Measurements from ENCODE around the gene MRPL58.
"Not testable (repeated sequence)": the region's sequence is repeated elsewhere in the genome, so short reads cannot be mapped to it uniquely, and the experiment has no call there.

MRPL58 gene

GRCh38 chr17:74979408-74980146 is 32.9 kb upstream of the MRPL58 start:
- Histone ChIP-seq H3F3A (ENCODE audit: insufficient read depth) (no peaks in the 10 kb centered on the region), H3K9me2 (replicated peaks; ENCODE audit: insufficient read depth, low read length) (no peaks in the 10 kb centered on the region), H3K4me2 (ENCODE audit: low read depth, low read length, poor library complexity, severe bottlenecking) (no peak overlapping the region), H3K9me3 (ENCODE audit: insufficient read depth, low read length) (no peaks in the 10 kb centered on the region), H3K9ac (ENCODE audit: low read length) (no peak overlapping the region), H2AFZ (ENCODE audit: low read depth, low read length, severe bottlenecking) (no peak overlapping the region), H3K36me3 (ENCODE audit: low read length) (no peaks in the 10 kb centered on the region), H3K27ac (ENCODE audit: low read depth, low read length) (no peak overlapping the region), H4K20me1 (ENCODE audit: low read depth, low read length) (no peaks in the 10 kb centered on the region), H3K79me2 (ENCODE audit: insufficient read depth, low read length) (no peaks in the 10 kb centered on the region), H3K4me3 (ENCODE audit: insufficient read depth, low read length, poor library complexity, severe bottlenecking) (no peak overlapping the region), H3K27me3 (ENCODE audit: low read length) (no peaks in the 10 kb centered on the region)
- TF ChIP-seq EZH2phosphoT487 (conservative IDR thresholded peaks at IDR 0.05; ENCODE audit: low read length) = no peak
- TF ChIP-seq, protein P1, sequence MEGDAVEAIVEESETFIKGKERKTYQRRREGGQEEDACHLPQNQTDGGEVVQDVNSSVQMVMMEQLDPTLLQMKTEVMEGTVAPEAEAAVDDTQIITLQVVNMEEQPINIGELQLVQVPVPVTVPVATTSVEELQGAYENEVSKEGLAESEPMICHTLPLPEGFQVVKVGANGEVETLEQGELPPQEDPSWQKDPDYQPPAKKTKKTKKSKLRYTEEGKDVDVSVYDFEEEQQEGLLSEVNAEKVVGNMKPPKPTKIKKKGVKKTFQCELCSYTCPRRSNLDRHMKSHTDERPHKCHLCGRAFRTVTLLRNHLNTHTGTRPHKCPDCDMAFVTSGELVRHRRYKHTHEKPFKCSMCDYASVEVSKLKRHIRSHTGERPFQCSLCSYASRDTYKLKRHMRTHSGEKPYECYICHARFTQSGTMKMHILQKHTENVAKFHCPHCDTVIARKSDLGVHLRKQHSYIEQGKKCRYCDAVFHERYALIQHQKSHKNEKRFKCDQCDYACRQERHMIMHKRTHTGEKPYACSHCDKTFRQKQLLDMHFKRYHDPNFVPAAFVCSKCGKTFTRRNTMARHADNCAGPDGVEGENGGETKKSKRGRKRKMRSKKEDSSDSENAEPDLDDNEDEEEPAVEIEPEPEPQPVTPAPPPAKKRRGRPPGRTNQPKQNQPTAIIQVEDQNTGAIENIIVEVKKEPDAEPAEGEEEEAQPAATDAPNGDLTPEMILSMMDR (IDR thresholded peaks at IDR 0.05; ENCODE audit: insufficient read depth, low read length, poor library complexity, severe bottlenecking) = no peak

DNA sequence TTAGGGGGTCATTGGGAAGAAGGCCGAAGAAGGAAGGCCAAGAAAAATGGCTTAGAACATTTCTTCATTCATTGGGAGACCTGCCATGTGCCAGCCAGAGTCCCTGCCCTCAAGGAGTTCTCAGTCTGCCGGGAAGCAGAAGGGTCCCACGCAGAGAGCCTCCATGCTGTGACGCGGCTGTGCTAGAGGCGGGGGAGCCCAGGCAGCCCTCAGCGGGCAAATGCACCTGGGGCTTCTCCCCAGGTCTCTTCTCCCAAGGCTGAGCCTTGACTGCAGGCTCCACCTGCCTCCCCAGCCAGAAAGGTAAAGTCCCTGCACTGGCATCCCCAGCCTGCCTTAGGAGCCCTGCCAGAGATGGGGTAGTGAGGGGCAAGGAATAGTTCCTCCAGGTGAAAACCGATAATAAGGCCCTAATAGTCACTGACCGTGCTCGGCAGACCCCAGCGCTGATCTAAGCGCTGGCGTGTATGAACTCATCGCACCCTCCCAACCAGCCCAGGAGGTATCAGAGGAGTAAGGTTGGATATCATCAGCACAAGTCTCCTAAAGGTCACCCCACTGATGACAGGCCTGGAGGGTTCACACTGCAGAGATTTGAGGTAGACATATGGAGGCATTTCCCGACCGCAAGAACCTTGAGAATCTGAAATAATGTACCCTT is 31.0 kb upstream of the MRPL58 start:
- no peak overlapping the region for H3K27ac ChIP-seq (ENCODE audit: low read depth, low read length)
- H3K4me2 ChIP-seq (ENCODE audit: low read depth, low read length, poor library complexity, severe bottlenecking) = peak overlapping the region; percentile 42
- no peak for TF ChIP-seq EZH2phosphoT487 (conservative IDR thresholded peaks at IDR 0.05; ENCODE audit: low read length)
- TF ChIP-seq, protein P1 (IDR thresholded peaks at IDR 0.05; ENCODE audit: insufficient read depth, low read length, poor library complexity, severe bottlenecking) = no peak
- H3F3A ChIP-seq (ENCODE audit: insufficient read depth) = no peaks in the 10 kb centered on the region
- H3K9me2 ChIP-seq (replicated peaks; ENCODE audit: insufficient read depth, low read length) = no peaks in the 10 kb centered on the region
- H3K27me3 ChIP-seq (ENCODE audit: low read length) = no peaks in the 10 kb centered on the region
- no peaks in the 10 kb centered on the region for H4K20me1 ChIP-seq (ENCODE audit: low read depth, low read length)
- H3K79me2 ChIP-seq (ENCODE audit: insufficient read depth, low read length) = no peaks in the 10 kb centered on the region
- H3K4me3 ChIP-seq (ENCODE audit: insufficient read depth, low read length, poor library complexity, severe bottlenecking) = peak overlapping the region; percentile 26
- H3K9me3 ChIP-seq (ENCODE audit: insufficient read depth, low read length) = no peaks in the 10 kb centered on the region
- peak overlapping the region; percentile 15 for H2AFZ ChIP-seq (ENCODE audit: low read depth, low read length, severe bottlenecking)
- H3K9ac ChIP-seq (ENCODE audit: low read length) = peak overlapping the region; percentile 39
- no peaks in the 10 kb centered on the region for H3K36me3 ChIP-seq (ENCODE audit: low read length)

- H3K4me2 ChIP-seq (ENCODE audit: low read depth, low read length, poor library complexity, severe bottlenecking) = peak overlapping the region; percentile 42
- H3K27me3 ChIP-seq (ENCODE audit: low read length) = no peaks in the 10 kb centered on the region
- peak overlapping the region; percentile 39 for H3K9ac ChIP-seq (ENCODE audit: low read length)
- H2AFZ ChIP-seq (ENCODE audit: low read depth, low read length, severe bottlenecking) = peak overlapping the region; percentile 70
- H3K79me2 ChIP-seq (ENCODE audit: insufficient read depth, low read length) = no peaks in the 10 kb centered on the region
- H3F3A ChIP-seq (ENCODE audit: insufficient read depth) = no peaks in the 10 kb centered on the region
- H3K9me2 ChIP-seq (replicated peaks; ENCODE audit: insufficient read depth, low read length) = no peaks in the 10 kb centered on the region
- no peak for TF ChIP-seq EZH2phosphoT487 (conservative IDR thresholded peaks at IDR 0.05; ENCODE audit: low read length)
- TF ChIP-seq, protein P1 (IDR thresholded peaks at IDR 0.05; ENCODE audit: insufficient read depth, low read length, poor library complexity, severe bottlenecking) = no peak
- H3K36me3 ChIP-seq (ENCODE audit: low read length) = no peaks in the 10 kb centered on the region
- H4K20me1 ChIP-seq (ENCODE audit: low read depth, low read length) = no peaks in the 10 kb centered on the region
- no peaks in the 10 kb centered on the region for H3K9me3 ChIP-seq (ENCODE audit: insufficient read depth, low read length)
- H3K4me3 ChIP-seq (ENCODE audit: insufficient read depth, low read length, poor library complexity, severe bottlenecking) = peak overlapping the region; percentile 26
- no peak overlapping the region for H3K27ac ChIP-seq (ENCODE audit: low read depth, low read length)
These were observed 30.3 kb upstream of the MRPL58 start for GRCh38 chr17:74981979-74982662.

DNA sequence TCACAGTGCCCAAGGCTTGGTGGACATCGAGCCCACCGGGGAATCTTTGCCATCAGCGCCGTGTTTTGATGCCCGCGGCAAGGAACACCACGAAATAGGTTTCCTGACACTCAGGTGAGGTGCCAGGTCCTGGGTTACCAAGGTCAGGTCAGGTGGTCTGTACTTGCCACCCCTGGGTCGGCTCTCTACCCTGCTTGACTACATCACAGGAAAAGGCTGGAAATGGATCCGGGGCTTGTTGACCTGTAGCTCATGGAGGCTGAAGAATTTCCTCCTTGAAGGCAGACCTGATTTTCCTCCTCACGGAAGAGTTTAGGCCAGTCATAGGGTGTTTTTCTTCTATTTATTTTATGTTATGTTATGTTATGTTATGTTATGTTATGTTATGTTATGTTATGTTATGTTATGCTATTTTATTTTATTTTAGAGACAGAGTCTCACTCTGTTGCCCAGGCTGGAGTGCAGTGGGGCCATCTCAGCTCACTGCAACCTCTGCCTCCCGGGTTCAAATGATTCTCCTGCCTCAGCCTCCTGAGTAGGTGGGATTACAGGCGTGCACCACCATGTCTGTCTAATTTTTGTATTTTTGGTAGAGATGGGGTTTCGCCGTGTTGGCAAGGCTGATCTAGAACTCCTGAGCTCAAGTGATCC is 29.7 kb upstream of the MRPL58 start:
- not testable (repeated sequence) for H3K27ac ChIP-seq (ENCODE audit: low read depth, low read length)

More for the DNA sequence above, 29.7 kb upstream of the MRPL58 start:
- not testable (repeated sequence) for H3K9me2 ChIP-seq (replicated peaks; ENCODE audit: insufficient read depth, low read length); H3K36me3 ChIP-seq (ENCODE audit: low read length); H3K79me2 ChIP-seq (ENCODE audit: insufficient read depth, low read length); H4K20me1 ChIP-seq (ENCODE audit: low read depth, low read length); H3K27me3 ChIP-seq (ENCODE audit: low read length); H3K9me3 ChIP-seq (ENCODE audit: insufficient read depth, low read length); H3F3A ChIP-seq (ENCODE audit: insufficient read depth)
- H3K4me2 ChIP-seq (ENCODE audit: low read depth, low read length, poor library complexity, severe bottlenecking) = peak overlapping the region; percentile 42
- peak overlapping the region; percentile 70 for H2AFZ ChIP-seq (ENCODE audit: low read depth, low read length, severe bottlenecking)
- H3K9ac ChIP-seq (ENCODE audit: low read length) = peak overlapping the region; percentile 39; the same call in 1 of the 2 replicates
- H3K4me3 ChIP-seq (ENCODE audit: insufficient read depth, low read length, poor library complexity, severe bottlenecking) = peak overlapping the region; percentile 26

All from SU-DHL-6 (cell line).